HG03097 (cell line): ENCODE measurements around the gene NFKB2.

ENCODE experiments used
- ATAC-seq: cut with Tn5 transposase; IDR thresholded peaks from one replicate; pipeline ENCODE4 v1.9.1; 2021; ENCODE audit not compliant: unreplicated experiment, low FRiP score

NFKB2 gene

DNA sequence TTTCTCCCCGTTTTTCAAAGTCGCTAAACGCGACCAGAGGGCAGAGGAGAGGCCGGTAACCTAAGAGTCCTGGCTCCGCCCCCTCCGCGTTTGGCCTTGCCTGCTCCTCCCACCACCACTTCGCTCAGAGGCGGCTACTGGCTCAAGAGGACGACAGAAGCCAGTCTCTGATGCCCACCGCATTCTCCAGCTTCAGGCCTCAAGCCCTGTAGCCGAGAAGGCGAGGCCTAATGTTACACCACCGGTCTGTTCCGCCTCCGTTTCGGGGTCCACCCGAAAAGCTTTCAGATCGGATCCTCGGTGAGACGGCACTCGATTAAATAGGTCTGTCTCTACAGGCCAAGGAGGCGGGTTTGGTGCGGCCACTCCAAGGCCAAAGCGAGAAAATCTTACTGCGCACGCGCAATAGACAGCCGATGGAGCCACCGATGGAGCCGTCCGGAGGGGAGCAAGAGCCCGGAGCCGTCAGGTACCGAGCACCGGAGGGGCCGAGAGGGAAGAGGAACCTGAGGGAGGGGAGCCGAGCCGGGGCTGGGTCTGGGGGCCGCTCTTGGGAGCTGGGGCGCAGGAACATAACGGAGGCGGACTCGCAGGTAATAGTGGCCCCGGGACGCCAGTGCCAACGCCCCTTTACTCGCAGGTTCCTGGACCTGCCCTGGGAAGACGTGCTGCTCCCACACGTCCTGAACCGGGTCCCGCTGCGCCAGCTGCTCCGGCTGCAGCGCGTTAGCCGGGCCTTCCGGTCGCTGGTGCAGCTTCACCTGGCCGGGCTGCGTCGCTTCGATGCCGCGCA is 25.4 kb downstream of the NFKB2 start, which contains the start of gene FBXL15:
Gene FBXL15, plus strand, starts transcription at position 123 of the 793 bp plus-strand sequence. Its CDS starts 294 bp downstream, at position 417.
- ATAC-seq: peak; percentile 61

DNA sequence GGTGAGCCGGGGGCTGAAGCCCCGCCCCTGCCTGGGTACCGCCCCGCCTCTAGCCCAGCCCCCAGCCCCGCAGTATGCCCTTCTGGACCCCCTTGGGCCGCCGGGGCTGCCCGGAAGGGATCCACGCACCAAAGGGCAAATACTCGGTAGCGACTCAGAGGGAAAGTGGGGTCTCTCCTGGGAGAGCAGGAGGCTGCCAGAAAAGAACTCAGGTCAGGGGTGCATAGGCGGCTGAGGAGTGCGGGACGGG is 25.9 kb downstream of the NFKB2 start:
- peak; percentile 2 for ATAC-seq

DNA sequence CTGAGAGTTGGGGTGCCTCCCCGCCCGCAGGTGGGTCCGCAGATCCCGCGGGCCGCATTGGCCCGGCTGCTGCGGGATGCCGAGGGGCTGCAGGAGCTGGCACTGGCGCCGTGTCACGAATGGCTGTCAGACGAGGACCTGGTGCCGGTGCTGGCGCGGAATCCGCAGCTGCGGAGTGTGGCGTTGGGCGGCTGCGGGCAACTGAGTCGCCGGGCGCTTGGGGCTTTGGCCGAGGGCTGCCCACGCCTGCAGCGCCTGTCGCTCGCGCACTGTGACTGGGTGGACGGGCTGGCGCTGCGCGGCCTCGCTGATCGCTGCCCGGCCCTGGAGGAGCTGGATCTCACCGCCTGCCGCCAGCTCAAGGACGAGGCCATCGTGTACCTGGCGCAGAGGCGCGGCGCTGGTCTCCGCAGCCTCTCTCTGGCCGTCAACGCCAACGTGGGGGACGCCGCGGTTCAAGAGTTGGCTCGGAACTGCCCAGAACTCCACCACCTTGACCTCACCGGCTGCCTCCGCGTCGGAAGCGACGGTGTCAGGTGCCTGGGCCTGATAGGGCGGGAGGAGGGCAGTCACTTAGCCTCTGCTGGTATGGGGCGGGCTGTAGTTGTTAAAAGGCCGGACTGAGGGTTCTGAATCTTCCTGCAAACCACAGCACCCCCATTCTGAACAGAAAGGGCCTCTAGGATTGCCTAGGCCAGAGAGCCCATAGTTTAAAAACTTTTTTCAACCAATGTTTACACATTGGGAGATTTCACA is 26.4 kb downstream of the NFKB2 start:
- ATAC-seq: no peak

DNA sequence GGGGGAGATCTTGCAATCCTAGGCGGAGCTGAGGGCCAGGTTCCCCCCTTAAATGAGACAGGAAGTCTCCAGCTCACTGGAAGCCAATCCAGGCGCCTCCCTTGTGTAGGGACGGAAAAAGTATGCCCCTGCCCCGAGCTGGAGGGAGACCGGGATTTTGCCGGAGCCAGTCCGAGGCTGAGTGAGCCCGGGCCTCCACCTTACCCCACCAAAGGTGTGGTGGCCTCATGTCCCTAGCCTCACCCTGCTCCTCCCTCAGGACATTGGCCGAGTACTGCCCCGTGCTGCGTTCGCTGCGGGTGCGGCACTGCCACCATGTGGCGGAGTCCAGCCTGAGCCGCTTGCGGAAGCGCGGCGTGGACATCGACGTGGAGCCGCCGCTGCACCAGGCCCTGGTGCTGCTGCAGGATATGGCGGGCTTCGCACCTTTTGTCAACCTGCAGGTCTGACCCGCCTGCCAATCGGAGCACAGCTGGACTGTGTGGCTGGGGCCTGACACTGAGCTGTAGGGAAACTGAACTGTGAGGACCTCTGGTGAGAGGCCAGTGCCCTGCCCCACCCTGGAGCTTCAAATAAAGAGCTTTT is 27.1 kb downstream of the NFKB2 start:
- ATAC-seq: no peak

DNA sequence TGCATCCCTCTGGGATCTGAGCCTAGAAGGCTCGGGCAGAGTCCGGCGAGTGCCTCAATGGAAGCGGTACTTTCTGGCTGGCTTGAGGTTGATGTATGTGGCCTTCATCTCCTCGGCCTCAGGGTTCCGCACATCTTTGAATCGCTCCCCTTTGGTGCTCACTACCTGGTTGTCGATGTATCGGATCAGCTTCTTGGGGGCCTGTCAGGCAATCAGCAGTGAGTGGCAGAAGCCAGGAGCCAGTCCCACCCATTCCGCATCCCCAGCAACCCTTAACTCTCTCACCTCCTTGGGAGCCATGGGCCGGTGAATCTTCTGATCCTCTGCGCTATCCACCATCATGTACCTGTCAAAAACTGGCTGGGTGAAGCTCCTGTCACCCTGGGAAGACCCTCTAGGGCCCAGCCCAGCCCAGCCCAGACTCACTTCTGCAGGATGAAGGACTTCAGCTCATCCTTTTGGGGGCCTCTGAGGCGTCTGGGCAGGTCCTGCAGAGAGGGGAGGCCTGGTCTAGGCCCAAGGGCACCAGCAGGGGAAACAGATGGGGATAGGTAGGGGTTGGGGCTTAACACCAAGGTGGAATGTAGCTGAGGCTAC is 28.0 kb downstream of the NFKB2 start:
- ATAC-seq: no peak

DNA sequence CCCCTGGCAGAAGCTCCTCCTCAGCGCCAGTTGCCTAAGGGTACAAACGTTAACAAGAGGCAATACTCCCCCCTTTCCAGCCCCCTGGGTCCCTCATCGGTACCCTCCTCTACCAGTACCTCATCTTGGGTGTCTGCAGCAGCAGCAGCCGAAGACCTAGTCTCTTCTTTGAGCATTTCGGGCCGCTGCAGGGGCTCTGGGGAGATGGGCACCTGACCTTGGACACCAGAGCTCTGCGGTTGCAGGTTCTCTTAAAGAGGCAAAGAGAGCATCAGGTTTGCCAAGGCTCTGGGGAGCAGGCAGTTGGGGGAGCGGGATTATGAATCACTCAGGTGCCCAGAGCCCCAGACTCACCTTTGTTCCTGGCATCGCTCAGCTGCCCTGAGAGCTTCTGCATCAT is 28.6 kb downstream of the NFKB2 start:
- no peak for ATAC-seq

DNA sequence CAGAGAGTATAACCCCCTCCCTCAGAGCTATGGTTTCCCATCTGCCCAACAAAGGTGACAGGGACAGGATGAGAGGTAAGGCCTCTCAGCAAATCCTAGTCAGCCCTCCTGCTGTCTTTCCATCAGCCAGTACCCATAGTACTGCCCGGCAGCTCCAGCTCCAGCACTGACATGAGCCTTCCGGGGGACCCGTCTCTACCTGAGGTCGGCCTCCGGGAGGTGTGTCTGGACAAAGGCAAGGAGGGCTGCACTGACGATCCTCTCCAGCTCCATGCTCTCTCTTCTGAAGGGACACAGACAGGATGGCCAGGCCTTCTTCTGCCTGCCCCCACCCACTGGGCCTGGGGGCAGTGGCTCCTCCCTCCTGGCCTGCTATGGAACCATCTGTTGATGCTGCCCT is 29.4 kb downstream of the NFKB2 start:
- ATAC-seq: no peak

DNA sequence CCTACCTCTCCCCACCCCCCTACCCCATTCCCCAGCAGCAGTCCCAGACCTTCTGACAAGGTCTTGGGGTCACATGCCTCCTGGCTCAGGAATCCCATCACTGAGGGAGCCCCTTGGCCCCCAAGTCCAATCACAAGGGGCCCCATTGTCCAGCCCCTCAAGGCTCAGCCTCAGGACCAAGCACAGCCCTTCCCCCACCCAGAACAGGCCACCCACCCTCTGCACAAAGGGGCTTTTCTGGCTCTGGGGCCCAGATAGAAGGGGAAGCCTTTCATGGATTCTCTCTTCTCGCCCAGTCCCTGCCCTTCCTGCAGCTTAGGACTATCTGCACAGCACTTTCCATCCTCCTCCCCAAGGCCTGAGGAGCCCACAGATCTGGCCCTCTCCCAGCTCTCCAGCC is 29.9 kb downstream of the NFKB2 start:
- ATAC-seq: no peak

DNA sequence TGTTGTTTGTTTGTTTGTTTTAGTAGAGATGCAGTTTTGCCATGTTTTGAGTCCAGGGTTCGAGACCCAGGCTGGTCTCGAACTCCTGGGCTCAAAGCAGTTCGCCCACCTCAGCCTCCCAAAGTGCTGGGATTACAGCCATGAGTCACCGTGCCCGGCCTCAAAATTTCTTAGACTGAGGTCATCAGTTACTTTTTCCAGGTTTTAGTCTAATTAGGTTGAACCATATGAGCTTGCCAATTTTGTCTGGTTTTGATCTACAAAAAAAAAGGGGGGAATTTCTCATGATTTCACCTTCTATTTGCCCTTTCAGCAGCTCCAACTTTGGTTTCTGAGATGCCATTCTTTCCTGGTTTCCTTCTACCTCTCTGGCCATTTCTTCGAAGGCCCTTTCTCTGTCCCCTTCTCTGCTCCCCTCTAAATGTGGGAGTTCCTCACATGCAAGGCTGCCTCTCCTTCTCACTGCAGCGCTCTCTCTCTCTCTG is 31.3 kb downstream of the NFKB2 start:
- no peak for ATAC-seq

DNA sequence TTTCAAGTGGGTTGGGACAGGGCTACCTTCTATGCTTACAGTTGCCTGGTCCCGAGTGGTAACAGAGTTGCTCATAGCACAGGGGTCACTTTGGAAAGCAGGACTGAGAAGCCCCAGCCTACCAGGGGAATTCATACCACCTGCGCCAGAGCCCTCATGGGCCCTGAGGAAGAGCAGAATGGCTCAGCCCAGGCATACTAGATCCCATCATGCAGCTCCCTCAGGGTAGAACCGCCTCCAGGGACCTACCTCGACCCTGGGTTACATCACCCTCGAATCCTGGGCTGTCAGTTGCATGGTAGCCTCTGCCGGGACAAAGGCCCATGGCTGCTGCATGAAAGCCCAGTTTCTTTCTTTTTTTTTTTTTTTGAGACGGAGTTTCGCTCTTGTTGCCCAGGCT is 34.0 kb downstream of the NFKB2 start:
- ATAC-seq: no peak

DNA sequence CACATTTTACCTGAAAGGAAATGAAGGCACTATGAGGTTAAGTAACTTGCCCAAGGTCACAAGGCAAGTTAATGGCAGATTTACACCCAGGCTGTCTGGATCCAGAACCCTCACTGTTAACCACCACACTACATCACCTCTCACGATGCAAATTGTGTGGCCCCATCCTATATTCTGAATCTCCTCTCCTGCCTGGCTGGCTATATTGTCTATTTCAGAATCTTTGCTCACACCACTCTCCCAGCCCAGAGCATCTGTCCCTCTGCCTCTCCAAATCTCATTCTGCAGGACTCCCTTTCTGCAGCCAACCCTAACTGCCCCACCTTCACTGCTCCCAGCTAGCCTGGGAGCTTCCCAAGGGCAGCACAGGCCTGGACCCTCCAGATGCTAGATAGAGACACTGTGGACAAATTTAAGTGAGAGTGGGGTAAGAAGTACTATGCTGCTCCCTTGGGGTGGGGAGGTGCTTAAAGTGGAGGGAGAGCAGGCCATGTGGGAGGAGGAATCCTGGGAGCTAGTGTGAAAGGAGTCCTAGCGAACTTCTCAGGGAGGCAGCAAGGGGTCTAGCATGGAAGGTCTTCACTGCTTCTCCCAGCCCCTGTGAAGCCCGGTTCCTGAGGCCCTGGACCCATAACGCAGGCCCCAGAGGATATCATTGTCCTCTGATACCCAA is 36.1 kb downstream of the NFKB2 start:
- no peak for ATAC-seq

DNA sequence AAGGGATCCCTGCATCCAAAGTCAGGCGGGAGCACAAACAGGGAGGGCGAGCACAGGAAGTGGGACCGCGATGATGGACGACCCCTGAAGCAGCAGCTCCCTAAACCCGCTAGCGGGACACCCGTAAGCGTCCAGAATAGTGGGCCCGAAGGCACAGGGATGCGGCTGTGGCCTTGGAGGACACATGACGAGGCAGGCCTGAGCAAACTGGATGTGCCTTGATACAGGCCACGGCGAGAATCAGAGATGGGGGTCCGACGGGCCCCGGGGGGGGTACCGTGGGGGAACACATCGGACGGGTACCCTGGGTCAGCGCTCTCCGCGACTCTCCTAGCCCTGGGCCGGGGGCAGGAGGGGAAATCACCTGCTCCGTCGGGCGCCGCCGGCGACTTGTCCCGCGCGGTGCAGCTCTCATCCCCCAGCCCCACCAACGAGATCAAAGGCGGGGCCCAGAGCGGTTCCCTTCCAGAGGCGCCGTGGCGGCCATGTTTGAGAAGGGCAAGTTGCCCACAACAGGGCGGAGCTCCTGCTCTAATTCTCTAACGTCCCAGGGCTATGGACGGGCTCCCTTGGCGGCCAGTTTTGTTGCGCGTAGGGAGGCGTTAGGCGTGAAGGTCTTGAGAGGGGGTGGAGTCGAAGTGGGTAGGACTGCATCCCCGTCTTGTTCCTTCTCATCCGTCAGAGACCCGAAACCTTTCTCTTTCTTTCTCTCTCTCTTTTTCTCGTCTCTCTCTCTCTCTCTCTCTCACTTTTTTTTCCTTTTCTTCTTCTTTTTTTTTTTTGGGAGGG is 36.9 kb downstream of the NFKB2 start, which contains the start of gene CUEDC2:
Gene CUEDC2, minus strand, starts transcription at position 413 of the 789 bp plus-strand sequence. CDS start 7,386 bp downstream, outside the sequence.
- ATAC-seq: peak; percentile 79

DNA sequence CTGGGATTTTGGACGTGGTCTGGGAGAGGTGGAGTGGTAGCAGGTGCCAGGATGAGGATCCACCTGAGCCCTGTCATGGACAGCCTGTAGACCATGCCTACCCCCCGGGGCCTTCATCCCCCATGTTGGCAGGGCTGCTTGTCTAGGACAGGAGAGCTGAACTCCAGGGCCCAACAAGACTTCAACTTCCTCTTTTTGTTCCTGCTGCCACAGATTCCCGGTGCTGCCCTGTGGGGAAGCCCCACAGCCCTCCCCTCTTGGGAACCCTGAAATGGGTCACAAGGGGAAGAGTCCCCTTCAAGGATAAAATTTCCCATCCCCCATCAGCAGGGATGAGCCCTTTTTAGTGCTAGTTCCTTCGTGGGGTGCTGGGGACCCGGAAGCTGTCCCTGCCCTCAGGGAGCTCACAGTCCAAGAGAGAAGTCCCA is 38.1 kb downstream of the NFKB2 start:
- ATAC-seq: no peak

DNA sequence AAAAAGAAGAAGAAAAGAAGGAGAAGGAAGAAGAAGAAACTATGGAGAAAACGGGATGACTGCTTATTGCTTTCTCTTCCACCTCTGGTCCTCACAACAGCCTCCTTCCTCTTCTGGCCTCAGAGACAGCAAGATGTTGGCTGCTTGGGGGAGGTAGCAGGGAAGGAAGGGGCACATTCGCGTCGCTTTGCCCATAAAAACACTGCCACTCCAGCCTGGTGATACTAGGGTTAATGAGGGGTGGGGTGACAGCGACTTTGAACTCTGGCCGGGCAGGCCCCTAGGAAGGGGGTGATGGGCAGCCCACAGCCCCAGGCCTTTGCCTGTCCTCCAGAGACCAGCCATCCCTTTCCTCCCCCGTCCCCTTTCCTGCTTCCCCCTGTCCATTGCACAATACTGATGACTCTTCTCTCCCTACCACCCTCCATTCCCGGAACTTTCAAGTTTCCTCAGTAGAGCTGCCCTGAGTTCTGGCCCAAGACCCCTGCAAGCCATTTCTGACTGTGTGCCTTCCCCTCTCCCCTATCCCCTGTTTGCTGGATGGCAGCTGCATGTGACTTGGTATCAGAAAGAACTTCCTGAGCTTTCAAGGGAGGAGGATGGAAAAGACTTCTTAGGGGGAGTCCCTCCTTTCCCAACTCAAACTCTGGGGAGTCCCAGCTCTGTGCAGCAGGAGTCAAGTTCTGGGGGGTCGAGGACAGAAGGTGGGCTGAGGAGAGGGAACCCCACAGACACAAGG is 39.1 kb downstream of the NFKB2 start:
- no peak for ATAC-seq

DNA sequence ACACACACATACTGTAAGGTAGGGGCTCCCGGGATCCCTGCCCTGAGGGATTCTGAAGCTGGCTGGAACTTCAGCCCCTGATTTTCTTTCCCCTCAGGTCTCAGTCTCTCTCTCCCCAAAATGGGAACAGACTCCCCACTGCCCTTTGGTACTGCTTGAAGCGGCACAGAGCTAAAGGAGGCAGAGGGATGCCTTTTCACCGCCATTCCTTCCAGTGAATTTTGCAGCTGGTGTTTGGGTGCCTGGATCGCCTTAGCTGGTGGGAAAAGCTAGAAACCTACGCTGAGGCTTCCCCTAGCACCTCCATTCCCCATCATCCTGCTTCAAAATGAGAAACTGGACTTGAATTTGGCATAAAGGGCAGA is 39.6 kb downstream of the NFKB2 start:
- no peak for ATAC-seq

DNA sequence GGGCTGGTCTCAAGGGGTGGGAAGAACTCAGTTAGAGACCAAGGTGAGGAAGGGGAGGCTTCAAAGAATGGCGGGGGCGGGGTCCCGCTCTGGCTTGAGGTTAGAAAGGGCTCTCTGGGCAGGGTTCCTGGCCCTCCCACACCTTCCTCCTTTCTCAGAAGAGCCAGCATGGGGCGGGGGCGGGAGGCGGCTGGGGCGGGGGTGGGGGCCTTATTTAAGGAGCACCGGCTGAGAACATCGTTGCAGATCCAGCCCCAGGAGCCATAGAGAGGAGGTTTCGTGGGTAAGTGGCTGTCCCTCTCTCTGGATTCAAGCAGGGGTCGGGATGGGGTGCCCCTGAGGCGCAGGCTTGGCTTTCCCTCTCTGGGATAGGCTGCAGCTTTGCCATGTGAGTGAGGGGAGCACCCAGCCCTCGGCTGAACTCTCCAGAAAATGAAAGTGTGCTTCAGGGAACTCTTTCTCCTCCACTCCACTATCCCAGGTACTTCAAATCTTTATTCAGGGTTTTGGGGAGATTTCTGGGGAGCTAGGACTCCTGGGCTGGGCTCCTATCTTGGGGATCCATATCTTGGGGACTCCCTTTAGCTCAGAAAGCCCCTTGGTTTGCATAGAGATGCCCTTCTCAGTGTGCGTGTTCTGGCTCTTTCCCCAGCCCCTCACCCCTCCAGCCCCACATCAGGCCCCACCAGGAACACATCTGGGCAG is 40.2 kb downstream of the NFKB2 start:
- no peak for ATAC-seq

DNA sequence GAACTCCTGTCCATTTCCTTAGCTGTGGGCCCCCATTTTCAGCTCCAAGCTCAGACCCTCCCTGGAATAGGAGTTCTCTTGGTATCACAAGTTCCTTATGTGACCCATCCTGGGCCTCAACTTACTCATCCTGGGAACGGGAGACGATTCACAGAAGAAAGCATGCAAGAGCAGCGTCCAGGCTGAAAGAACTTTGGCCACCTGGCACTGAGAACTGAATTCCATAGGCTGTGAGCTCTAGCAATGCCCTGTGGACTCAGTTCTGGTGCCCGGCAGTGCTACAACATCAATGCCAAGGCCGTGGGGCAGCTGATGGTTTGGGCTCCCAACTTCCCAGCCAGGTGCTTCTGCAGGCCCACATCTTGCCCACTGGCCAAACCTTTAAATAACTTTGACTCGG is 40.8 kb downstream of the NFKB2 start:
- ATAC-seq: no peak

DNA sequence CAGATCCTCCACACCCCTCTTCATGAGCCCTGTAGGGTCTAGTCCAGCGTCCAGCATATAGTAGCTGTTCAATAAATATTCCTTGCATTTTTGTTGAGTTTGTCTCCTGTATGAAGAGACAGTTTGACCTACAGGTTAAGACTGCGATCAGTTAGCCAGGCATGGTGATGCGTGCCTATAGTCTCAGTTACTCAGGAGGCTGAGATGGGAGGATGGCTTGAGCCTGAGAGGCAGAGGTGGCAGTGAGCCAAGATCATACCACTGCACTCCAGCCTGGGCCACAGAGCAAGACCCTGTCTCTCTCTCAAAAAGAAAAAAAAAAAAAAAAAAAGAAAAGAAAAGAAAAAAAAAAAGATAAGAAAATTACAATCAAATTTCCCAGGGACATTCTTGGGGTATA is 42.0 kb downstream of the NFKB2 start:
- no peak for ATAC-seq

DNA sequence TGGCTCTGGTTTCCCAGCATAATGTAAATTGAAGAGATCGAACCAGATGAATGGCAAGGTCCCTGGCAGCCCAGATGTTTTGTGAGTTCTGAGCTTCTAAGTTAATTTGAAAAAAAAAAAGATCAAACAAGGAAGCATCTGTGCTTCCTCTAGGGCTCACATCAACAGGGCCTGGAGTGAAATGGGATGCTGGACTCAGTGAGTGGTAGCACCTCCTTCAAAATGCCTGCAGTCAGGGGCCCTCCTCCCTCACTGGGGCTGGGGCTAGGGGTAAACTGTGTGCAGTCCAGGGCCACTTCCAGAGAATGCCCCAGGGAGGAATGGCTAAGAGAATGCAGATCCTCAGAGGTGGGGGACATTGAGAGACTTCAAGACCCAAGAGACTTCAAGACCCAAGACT is 42.9 kb downstream of the NFKB2 start:
- ATAC-seq: no peak
